ENCODE measurements around the gene SMPD4.
"Not testable (repeated sequence)": the region's sequence is repeated elsewhere in the genome, so short reads cannot be mapped to it uniquely, and the experiment has no call there.

DNA sequence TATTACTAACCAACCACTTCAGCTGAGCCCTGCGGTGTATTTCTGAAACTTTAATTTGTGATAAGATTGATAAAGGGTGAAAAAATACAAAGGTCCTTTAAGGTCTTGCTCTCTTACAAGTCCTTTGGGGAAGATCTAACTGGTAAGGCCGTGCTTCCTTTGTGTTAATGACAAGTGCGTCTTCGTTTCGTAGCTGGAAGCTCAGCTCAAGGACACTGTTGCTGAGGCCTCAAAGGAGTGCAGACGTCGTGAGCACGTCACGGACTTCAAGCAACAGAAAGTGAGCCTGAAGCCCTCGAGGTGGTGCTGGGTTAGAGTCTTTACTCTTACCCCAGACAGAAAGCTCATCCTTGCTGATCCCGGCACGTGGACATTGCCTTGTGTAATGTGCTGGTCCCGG is 25.6 kb upstream of the SMPD4 start:
- TF ChIP-seq, protein P1, sequence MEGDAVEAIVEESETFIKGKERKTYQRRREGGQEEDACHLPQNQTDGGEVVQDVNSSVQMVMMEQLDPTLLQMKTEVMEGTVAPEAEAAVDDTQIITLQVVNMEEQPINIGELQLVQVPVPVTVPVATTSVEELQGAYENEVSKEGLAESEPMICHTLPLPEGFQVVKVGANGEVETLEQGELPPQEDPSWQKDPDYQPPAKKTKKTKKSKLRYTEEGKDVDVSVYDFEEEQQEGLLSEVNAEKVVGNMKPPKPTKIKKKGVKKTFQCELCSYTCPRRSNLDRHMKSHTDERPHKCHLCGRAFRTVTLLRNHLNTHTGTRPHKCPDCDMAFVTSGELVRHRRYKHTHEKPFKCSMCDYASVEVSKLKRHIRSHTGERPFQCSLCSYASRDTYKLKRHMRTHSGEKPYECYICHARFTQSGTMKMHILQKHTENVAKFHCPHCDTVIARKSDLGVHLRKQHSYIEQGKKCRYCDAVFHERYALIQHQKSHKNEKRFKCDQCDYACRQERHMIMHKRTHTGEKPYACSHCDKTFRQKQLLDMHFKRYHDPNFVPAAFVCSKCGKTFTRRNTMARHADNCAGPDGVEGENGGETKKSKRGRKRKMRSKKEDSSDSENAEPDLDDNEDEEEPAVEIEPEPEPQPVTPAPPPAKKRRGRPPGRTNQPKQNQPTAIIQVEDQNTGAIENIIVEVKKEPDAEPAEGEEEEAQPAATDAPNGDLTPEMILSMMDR (conservative IDR thresholded peaks at IDR 0.05 in 1 of 2, IDR thresholded peaks at IDR 0.05 in 1 of 2; ENCODE audit: low read depth in 1 of 2, low read length in 2 of 2), result not testable (repeated sequence)
- TF ChIP-seq EZH2 (IDR thresholded peaks at IDR 0.05; ENCODE audit: low read length, missing control alignments), result not testable (repeated sequence)
